ENCODE results near the gene MTX1. TPM values are rescaled to one million over a fixed set of nuclear protein-coding genes. Genes with fewer than 3 reads are reported as not detected.

Gene MTX1
- total RNA-seq, 6 experiments from 2014 or later, result 49.8 to 55.4 (median 51.5) TPM

- H3K27ac Mint-ChIP-seq, result peak overlapping the region; percentile 91
- no peaks in the 10 kb centered on the region for H3K9me3 Mint-ChIP-seq
- H3K36me3 Mint-ChIP-seq (ENCODE audit: low read depth), result peaks cover 18% of the 10 kb centered on the region
- H3K27me3 Mint-ChIP-seq (ENCODE audit: insufficient read depth), result peaks cover 2% of the 10 kb centered on the region
- no peak for TF ChIP-seq CTCF (IDR thresholded peaks at IDR 0.05)
- DNase-seq, result no peak
- H3K4me3 Mint-ChIP-seq, result peak overlapping the region; percentile 90
- peaks cover 55% of the 10 kb centered on the region for H3K4me1 Mint-ChIP-seq (ENCODE audit: low read depth)
These were observed 47.8 kb downstream of the MTX1 start for GRCh38 chr1:155256058-155256852.

GRCh38 chr1:155260276-155260675, 51.8 kb downstream of the MTX1 start:
- Mint-ChIP-seq H3K4me3 (peak overlapping the region; percentile 96; the same call in 1 of the 2 replicates), H3K9me3 (no peaks in the 10 kb centered on the region), H3K27me3 (ENCODE audit: insufficient read depth) (peaks cover 4% of the 10 kb centered on the region), H3K36me3 (ENCODE audit: low read depth) (peaks cover 35% of the 10 kb centered on the region), H3K27ac (peak overlapping the region; percentile 88; the same call in 1 of the 2 replicates), H3K4me1 (ENCODE audit: low read depth) (peaks cover 49% of the 10 kb centered on the region)
- no peak for DNase-seq
- no peak for TF ChIP-seq CTCF (IDR thresholded peaks at IDR 0.05)

- H3K4me1 Mint-ChIP-seq (ENCODE audit: low read depth), result peaks cover 39% of the 10 kb centered on the region
- H3K4me3 Mint-ChIP-seq, result peak overlapping the region; percentile 96
- peak overlapping the region; percentile 88 for H3K27ac Mint-ChIP-seq
- TF ChIP-seq CTCF (IDR thresholded peaks at IDR 0.05), result peak; percentile 48
- no peak for DNase-seq
- peaks cover 41% of the 10 kb centered on the region for H3K36me3 Mint-ChIP-seq (ENCODE audit: low read depth)
- H3K9me3 Mint-ChIP-seq, result no peaks in the 10 kb centered on the region
- peaks cover 4% of the 10 kb centered on the region for H3K27me3 Mint-ChIP-seq (ENCODE audit: insufficient read depth)
These were observed 53.0 kb downstream of the MTX1 start for GRCh38 chr1:155261493-155261851.

- H3K27me3 Mint-ChIP-seq (ENCODE audit: insufficient read depth), result peaks cover 4% of the 10 kb centered on the region
- peak within 1 kb of the TSS; percentile 96 for H3K4me3 Mint-ChIP-seq
- H3K27ac Mint-ChIP-seq, result peak within 1 kb of the TSS; percentile 88
- peak; percentile 97 for DNase-seq
- TF ChIP-seq CTCF (IDR thresholded peaks at IDR 0.05), result no peak
- H3K36me3 Mint-ChIP-seq (ENCODE audit: low read depth), result peaks cover 43% of the 10 kb centered on the region
- H3K4me1 Mint-ChIP-seq (ENCODE audit: low read depth), result peaks cover 33% of the 10 kb centered on the region
- H3K9me3 Mint-ChIP-seq, result no peaks in the 10 kb centered on the region
These were observed 53.6 kb downstream of the MTX1 start, which contains the start of gene SCAMP3 for GRCh38 chr1:155261852-155262673. SCAMP3 (minus strand) TSS chr1:155262360; CDS start chr1:155262151, 209 bp downstream.

- no peak for TF ChIP-seq CTCF (IDR thresholded peaks at IDR 0.05)
- no peak for DNase-seq
- peaks cover 47% of the 10 kb centered on the region for H3K36me3 Mint-ChIP-seq (ENCODE audit: low read depth)
- peaks cover 29% of the 10 kb centered on the region for H3K4me1 Mint-ChIP-seq (ENCODE audit: low read depth)
- H3K27me3 Mint-ChIP-seq (ENCODE audit: insufficient read depth), result peaks cover 4% of the 10 kb centered on the region
- no peak overlapping the region for H3K4me3 Mint-ChIP-seq
- H3K9me3 Mint-ChIP-seq, result no peaks in the 10 kb centered on the region
- H3K27ac Mint-ChIP-seq, result peak overlapping the region; percentile 88
These were observed 54.6 kb downstream of the MTX1 start for GRCh38 chr1:155263067-155263466.

Other genes with a start within 250 kb of the MTX1 start
- gene PYGO2, start 246.9 kb upstream of the MTX1 start, total RNA-seq (2021; fragmentation: NEBNext Ultra II Directional; extraction: Animal tissue kit (Norgen Biotek cat#: 25700)), result 10 to 100 TPM; 19.9 to 23.7 (median 21.3) TPM
- 100 to 1,000 TPM; 371 to 461 (median 401) TPM for gene SHC1, start 237.9 kb upstream of the MTX1 start, total RNA-seq (2021; fragmentation: NEBNext Ultra II Directional; extraction: Animal tissue kit (Norgen Biotek cat#: 25700))
- gene CKS1B, start 234.0 kb upstream of the MTX1 start, total RNA-seq (2021; fragmentation: NEBNext Ultra II Directional; extraction: Animal tissue kit (Norgen Biotek cat#: 25700)), result 100 to 1,000 TPM in 3 of 6 experiments, 10 to 100 TPM in 3; 52.7 to 111 (median 98.8) TPM
- gene FLAD1, start 225.4 kb upstream of the MTX1 start, total RNA-seq (2021; fragmentation: NEBNext Ultra II Directional; extraction: Animal tissue kit (Norgen Biotek cat#: 25700)), result 10 to 100 TPM; 25.1 to 35.3 (median 29.6) TPM
- gene LENEP, start 215.1 kb upstream of the MTX1 start, total RNA-seq (2021; fragmentation: NEBNext Ultra II Directional; extraction: Animal tissue kit (Norgen Biotek cat#: 25700)), result under 1 TPM in 1 of 6 experiments, not detected in 5; 0.46 TPM
- gene ZBTB7B, start 205.9 kb upstream of the MTX1 start, total RNA-seq (2021; fragmentation: NEBNext Ultra II Directional; extraction: Animal tissue kit (Norgen Biotek cat#: 25700)), result 10 to 100 TPM; 31.1 to 37.1 (median 34.1) TPM
- gene DCST2, start 174.9 kb upstream of the MTX1 start, total RNA-seq (2021; fragmentation: NEBNext Ultra II Directional; extraction: Animal tissue kit (Norgen Biotek cat#: 25700)), result under 1 TPM in 2 of 6 experiments, not detected in 4; 0.08 to 0.14 TPM
- gene DCST1, start 174.9 kb upstream of the MTX1 start, total RNA-seq (2021; fragmentation: NEBNext Ultra II Directional; extraction: Animal tissue kit (Norgen Biotek cat#: 25700)), result not detected
- 10 to 100 TPM; 51.1 to 66.9 (median 63.7) TPM for gene ADAM15, start 157.4 kb upstream of the MTX1 start, total RNA-seq (2021; fragmentation: NEBNext Ultra II Directional; extraction: Animal tissue kit (Norgen Biotek cat#: 25700))
- gene EFNA4, start 145.0 kb upstream of the MTX1 start, total RNA-seq (2021; fragmentation: NEBNext Ultra II Directional; extraction: Animal tissue kit (Norgen Biotek cat#: 25700)), result 1 to 10 TPM; 3.6 to 5.6 (median 4.8) TPM
- gene EFNA3, start 129.9 kb upstream of the MTX1 start, total RNA-seq (2021; fragmentation: NEBNext Ultra II Directional; extraction: Animal tissue kit (Norgen Biotek cat#: 25700)), result under 1 TPM; 0.25 to 0.87 (median 0.55) TPM
- under 1 TPM in 1 of 6 experiments, not detected in 5; 0.19 TPM for gene EFNA1, start 80.8 kb upstream of the MTX1 start, total RNA-seq (2021; fragmentation: NEBNext Ultra II Directional; extraction: Animal tissue kit (Norgen Biotek cat#: 25700))
- gene SLC50A1, start 72.8 kb upstream of the MTX1 start, total RNA-seq (2021; fragmentation: NEBNext Ultra II Directional; extraction: Animal tissue kit (Norgen Biotek cat#: 25700)), result 10 to 100 TPM; 23.5 to 36.4 (median 29.5) TPM
- gene DPM3, start 68.2 kb upstream of the MTX1 start, total RNA-seq (2021; fragmentation: NEBNext Ultra II Directional; extraction: Animal tissue kit (Norgen Biotek cat#: 25700)), result 100 to 1,000 TPM in 1 of 6 experiments, 10 to 100 TPM in 5; 66.2 to 110 (median 86.2) TPM
- 100 to 1,000 TPM; 231 to 351 (median 285) TPM for gene KRTCAP2, start 35.4 kb upstream of the MTX1 start, total RNA-seq (2021; fragmentation: NEBNext Ultra II Directional; extraction: Animal tissue kit (Norgen Biotek cat#: 25700))
- 1 to 10 TPM; 5.1 to 7.1 (median 6.1) TPM for gene TRIM46, start 34.8 kb upstream of the MTX1 start, total RNA-seq (2021; fragmentation: NEBNext Ultra II Directional; extraction: Animal tissue kit (Norgen Biotek cat#: 25700))
- 10 to 100 TPM; 13.9 to 20.3 (median 16.9) TPM for gene THBS3, start 798 bp upstream of the MTX1 start, total RNA-seq (2021; fragmentation: NEBNext Ultra II Directional; extraction: Animal tissue kit (Norgen Biotek cat#: 25700))
- 10 to 100 TPM; 53.6 to 81.3 (median 58.8) TPM for gene ENTREP3, start 46.8 kb downstream of the MTX1 start, total RNA-seq (2021; fragmentation: NEBNext Ultra II Directional; extraction: Animal tissue kit (Norgen Biotek cat#: 25700))
- 100 to 1,000 TPM; 125 to 150 (median 135) TPM for gene SCAMP3, start 53.7 kb downstream of the MTX1 start, total RNA-seq (2021; fragmentation: NEBNext Ultra II Directional; extraction: Animal tissue kit (Norgen Biotek cat#: 25700))
- gene CLK2, start 64.8 kb downstream of the MTX1 start, total RNA-seq (2021; fragmentation: NEBNext Ultra II Directional; extraction: Animal tissue kit (Norgen Biotek cat#: 25700)), result 10 to 100 TPM; 24.8 to 32.8 (median 30.0) TPM
- gene HCN3, start 68.8 kb downstream of the MTX1 start, total RNA-seq (2021; fragmentation: NEBNext Ultra II Directional; extraction: Animal tissue kit (Norgen Biotek cat#: 25700)), result 1 to 10 TPM; 1.3 to 1.6 (median 1.5) TPM
- not detected for gene PKLR, start 92.7 kb downstream of the MTX1 start, total RNA-seq (2021; fragmentation: NEBNext Ultra II Directional; extraction: Animal tissue kit (Norgen Biotek cat#: 25700))
- 100 to 1,000 TPM; 117 to 147 (median 127) TPM for gene FDPS, start 100.2 kb downstream of the MTX1 start, total RNA-seq (2021; fragmentation: NEBNext Ultra II Directional; extraction: Animal tissue kit (Norgen Biotek cat#: 25700))
- 10 to 100 TPM; 26.6 to 36.0 (median 32.9) TPM for gene RUSC1, start 112.2 kb downstream of the MTX1 start, total RNA-seq (2021; fragmentation: NEBNext Ultra II Directional; extraction: Animal tissue kit (Norgen Biotek cat#: 25700))

Data from HFFc6 (cell line).